Natural killer cell (primary cell): ENCODE measurements around the gene CDC6. TPM values are rescaled to one million over a fixed set of nuclear protein-coding genes. Genes with fewer than 3 reads are reported as not detected.

Experiments
- ATAC-seq, 3 donors: fragments of 150-1000 bp in 2 of 3; fragments of 200-7000 bp in 1 of 3; cut with Tn5 transposase; 1 replicate in 1 of 3; 2 replicates in 2 of 3; pipeline ENCODE4 v1.10.0; 2021; ENCODE audit warnings: mild to moderate bottlenecking in 2 of 3, moderate library complexity in 2 of 3
- DNase-seq, 2 donors: peaks; one replicate each; pipeline versions ENCODE4 v3.0.0 to v3.0.0-alpha.2; 2013 to 2021; ENCODE audit warnings: mixed read lengths in 1 of 2
- H3K27ac ChIP-seq: one replicate; pipeline ENCODE4 v1.5.1; 2013; ENCODE audit warnings: mild to moderate bottlenecking, low read length
- H3K27me3 ChIP-seq: one replicate; pipeline ENCODE4 v1.6.1; 2013; ENCODE audit warnings: low read length; ENCODE audit not compliant: control insufficient read depth, insufficient read depth
- H3K36me3 ChIP-seq: one replicate; pipeline ENCODE4 v1.6.1; 2013; ENCODE audit warnings: low read length; ENCODE audit not compliant: control insufficient read depth, insufficient read depth
- H3K4me1 ChIP-seq: one replicate; pipeline ENCODE4 v1.6.1; 2013; ENCODE audit warnings: low read length; ENCODE audit not compliant: control insufficient read depth, insufficient read depth
- H3K4me3 ChIP-seq: one replicate; pipeline ENCODE4 v1.5.1; 2013; ENCODE audit warnings: low read length
- H3K9me3 ChIP-seq: one replicate; pipeline ENCODE4 v1.6.1; 2013; ENCODE audit warnings: low read length; ENCODE audit not compliant: control insufficient read depth, insufficient read depth
- H3K27ac Mint-ChIP-seq, 2 donors: one replicate each; pipeline ENCODE4 v1.8.0; 2022; ENCODE audit warnings: mild to moderate bottlenecking in 2 of 2, mixed read lengths in 2 of 2, moderate library complexity in 1 of 2
- H3K27me3 Mint-ChIP-seq, 2 donors: one replicate each; pipeline ENCODE4 v1.8.0; 2022; ENCODE audit warnings: low read depth in 2 of 2, mixed read lengths in 2 of 2
- H3K36me3 Mint-ChIP-seq: one replicate; pipeline ENCODE4 v1.8.0; 2022; ENCODE audit warnings: mixed read lengths
- H3K4me1 Mint-ChIP-seq, 2 donors: one replicate each; pipeline ENCODE4 v1.8.0; 2022; ENCODE audit warnings: mixed read lengths in 2 of 2
- H3K4me3 Mint-ChIP-seq: one replicate; pipeline ENCODE4 v1.8.0; 2022; ENCODE audit warnings: mild to moderate bottlenecking, moderate library complexity, mixed read lengths
- H3K9me3 Mint-ChIP-seq, 2 donors: one replicate each; pipeline ENCODE4 v1.8.0; 2022; ENCODE audit warnings: mixed read lengths in 2 of 2
- WGBS: methylation state at CpG from one replicate; pipeline ENCODE4 v1.1.7; 2013; ENCODE audit warnings: missing lambda C conversion rate; ENCODE audit not compliant: insufficient coverage; 5-methylcytosine and 5-hydroxymethylcytosine counted together
- intact Hi-C: fragments of 100-400 bp; cut with micrococcal nuclease; formaldehyde crosslinking; loops from one replicate; pipeline ENCODE4 v1.14.2; 2022
- total RNA-seq, 4 donors: library from RNA; stranded (reverse); fragments of 120-200 nt in 1 of 4; gene quantifications; one replicate each; pipeline versions ENCODE4 v1.2.3 to v1.2.4, GENCODE V29; 2013 to 2022
- TF ChIP-seq, protein P1 (sequence below): fragments of 200-600 bp; IDR thresholded peaks from one replicate; pipeline ENCODE4 v1.8.0; 2022; ENCODE audit warnings: antibody characterized with exemption

The CDC6 gene
- total RNA-seq, 3 donors from 2014 or later (not counting 1 experiment from before 2014, with no cell fraction given) = 3.4 to 4.9 (median 3.8) TPM

DNA sequence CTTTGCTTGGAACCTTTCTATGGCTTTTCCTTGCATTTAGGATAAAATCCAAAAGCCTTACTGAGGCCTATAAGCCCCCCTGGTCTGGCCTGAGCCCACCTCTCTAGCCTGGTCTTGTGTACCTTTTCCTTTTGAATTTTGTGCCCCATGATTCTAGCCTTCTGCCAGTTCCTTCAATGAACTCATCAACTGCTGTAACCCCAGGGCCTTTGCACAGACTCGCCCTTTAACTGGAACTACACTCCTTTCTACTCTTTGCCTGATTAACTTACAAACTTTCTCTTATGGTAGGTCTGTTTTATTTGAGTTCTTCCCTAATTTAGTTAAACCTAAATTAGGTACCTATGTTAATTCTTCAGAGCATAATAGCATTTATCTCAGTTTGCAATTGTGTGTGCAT lies 52.6 kb downstream of the CDC6 start:
- intact Hi-C loops = no loop called here
- peak overlapping the region; percentile 91 for H3K27ac ChIP-seq
- no peak overlapping the region for H3K4me3 ChIP-seq
- peak overlapping the region; percentile 6 for H3K4me3 Mint-ChIP-seq
- no peak for ATAC-seq
- H3K27me3 ChIP-seq = no peaks in the 10 kb centered on the region
- peaks cover 6% of the 10 kb centered on the region for H3K36me3 ChIP-seq
- H3K36me3 Mint-ChIP-seq = no peaks in the 10 kb centered on the region
- no peaks in the 10 kb centered on the region for H3K27me3 Mint-ChIP-seq
- peaks cover 75% of the 10 kb centered on the region for H3K4me1 ChIP-seq
- TF ChIP-seq, protein P1, sequence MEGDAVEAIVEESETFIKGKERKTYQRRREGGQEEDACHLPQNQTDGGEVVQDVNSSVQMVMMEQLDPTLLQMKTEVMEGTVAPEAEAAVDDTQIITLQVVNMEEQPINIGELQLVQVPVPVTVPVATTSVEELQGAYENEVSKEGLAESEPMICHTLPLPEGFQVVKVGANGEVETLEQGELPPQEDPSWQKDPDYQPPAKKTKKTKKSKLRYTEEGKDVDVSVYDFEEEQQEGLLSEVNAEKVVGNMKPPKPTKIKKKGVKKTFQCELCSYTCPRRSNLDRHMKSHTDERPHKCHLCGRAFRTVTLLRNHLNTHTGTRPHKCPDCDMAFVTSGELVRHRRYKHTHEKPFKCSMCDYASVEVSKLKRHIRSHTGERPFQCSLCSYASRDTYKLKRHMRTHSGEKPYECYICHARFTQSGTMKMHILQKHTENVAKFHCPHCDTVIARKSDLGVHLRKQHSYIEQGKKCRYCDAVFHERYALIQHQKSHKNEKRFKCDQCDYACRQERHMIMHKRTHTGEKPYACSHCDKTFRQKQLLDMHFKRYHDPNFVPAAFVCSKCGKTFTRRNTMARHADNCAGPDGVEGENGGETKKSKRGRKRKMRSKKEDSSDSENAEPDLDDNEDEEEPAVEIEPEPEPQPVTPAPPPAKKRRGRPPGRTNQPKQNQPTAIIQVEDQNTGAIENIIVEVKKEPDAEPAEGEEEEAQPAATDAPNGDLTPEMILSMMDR = no peak
- no peaks in the 10 kb centered on the region for H3K9me3 ChIP-seq
- H3K27ac Mint-ChIP-seq = peak overlapping the region; percentile 89 to 97
- peaks cover 57 to 73% of the 10 kb centered on the region in 2 donors for H3K4me1 Mint-ChIP-seq
- DNase-seq = no peak
- WGBS = 88% methylated on average over 1 of the region's 1 CpG
- H3K9me3 Mint-ChIP-seq = no peaks in the 10 kb centered on the region

DNA sequence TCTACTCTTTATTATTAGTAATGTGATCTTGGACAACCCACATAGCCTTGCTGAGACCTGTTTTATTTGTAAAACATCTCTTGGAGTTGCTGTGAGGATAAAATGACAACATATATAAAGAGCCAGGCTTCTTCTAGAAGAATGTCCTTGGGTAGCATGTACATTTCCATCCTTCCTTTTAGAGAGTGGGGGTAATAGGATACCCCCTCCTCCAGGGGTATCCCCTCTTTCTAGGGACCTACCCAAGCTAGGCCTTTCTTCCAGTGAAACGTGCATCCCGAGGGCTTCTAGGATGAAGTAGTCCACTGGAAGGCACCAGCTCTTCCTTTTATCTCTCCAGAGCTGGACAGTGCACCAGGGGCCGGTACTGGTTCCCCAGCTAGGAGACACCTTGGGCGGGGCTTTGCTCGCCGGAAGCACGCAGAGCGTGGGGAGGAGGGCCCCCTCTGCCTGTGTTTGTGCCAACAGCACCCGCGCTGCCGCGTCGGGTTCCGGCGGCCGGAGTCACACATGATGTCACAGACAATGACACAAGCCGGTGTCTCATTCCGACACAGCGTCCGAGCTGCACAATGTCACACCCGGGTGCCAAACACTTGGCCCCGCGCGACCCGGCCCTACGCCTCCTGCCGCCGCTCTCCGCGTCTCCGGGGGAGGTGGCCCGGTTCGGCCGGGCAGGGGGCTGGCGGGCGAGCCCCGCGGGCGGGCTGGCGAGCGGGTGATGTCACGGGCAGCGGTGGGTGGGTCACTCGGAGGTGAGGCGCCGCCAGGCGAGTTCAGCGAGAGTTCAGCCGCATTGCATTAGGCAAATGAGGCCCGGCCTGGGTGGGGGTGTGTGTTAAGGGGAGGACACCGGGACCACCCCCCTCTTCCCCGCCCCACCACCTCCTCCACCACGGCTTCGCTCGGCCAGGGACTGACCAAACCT lies 53.5 kb downstream of the CDC6 start:
- 2% methylated on average over 50 of the region's 55 CpGs for WGBS
- H3K27ac Mint-ChIP-seq = peak overlapping the region; percentile 89 to 97
- peak; percentile 91 to 94 for DNase-seq

DNA sequence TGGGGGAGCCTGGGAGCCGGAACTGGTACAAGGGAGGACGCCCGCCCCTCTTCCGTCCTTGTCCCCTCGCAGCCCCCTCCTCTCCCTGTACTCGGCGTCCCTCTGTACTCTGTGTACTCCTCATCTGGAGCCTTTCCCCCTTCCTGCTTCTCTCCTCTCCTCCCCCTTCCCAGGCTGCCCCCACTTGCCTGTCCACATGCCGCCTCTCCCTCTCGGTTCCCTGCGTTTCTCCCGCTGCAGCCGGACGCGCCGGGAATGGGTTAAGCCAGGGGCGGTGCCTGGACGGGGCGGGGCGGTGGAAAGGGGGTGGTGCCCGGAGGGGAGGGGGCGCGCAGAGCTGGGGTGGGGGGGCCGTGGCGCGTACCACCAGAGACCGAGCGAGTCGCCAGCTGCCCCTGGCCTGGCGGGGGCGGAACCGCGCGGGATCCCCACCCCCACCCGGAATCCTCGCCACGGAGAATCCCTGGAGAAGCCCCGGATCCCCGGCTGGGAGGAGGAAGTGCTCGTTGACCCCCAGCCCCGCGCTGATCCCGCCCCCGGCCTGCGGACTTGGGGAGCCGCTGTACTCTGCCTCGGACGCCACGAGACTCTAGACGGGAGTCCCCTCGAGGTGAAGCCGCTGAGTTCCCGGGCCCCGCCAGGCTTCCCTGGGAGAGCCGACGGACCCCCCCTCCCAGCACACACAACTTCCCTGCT lies 54.3 kb downstream of the CDC6 start:
- Mint-ChIP-seq H3K4me3 (peak overlapping the region; percentile 85), H3K4me1 (peaks cover 67 to 88% of the 10 kb centered on the region in 2 donors), H3K27me3 (no peaks in the 10 kb centered on the region), H3K36me3 (no peaks in the 10 kb centered on the region), H3K9me3 (no peaks in the 10 kb centered on the region), H3K27ac (peak overlapping the region; percentile 89 to 97)
- Histone ChIP-seq H3K9me3 (no peaks in the 10 kb centered on the region), H3K4me3 (peak overlapping the region; percentile 60), H3K27ac (peak overlapping the region; percentile 91), H3K27me3 (no peaks in the 10 kb centered on the region), H3K36me3 (peaks cover 6% of the 10 kb centered on the region), H3K4me1 (peaks cover 91% of the 10 kb centered on the region)
- intact Hi-C loops = loop anchor here (1.0 kb wide), 1 partner anchor 19 kb away; no protein-coding TSS in a partner anchor
- ATAC-seq (peak in 1 of 3 donors; percentile 1), DNase-seq (peak; percentile 46 to 53)
- TF ChIP-seq, protein P1 = no peak
- 4% methylated on average over 51 of the region's 55 CpGs for WGBS

More for the DNA sequence above, 53.5 kb downstream of the CDC6 start:
- no peaks in the 10 kb centered on the region for H3K9me3 Mint-ChIP-seq
- peak overlapping the region; percentile 91 for H3K27ac ChIP-seq
- H3K4me3 Mint-ChIP-seq = peak overlapping the region; percentile 82
- H3K36me3 ChIP-seq = peaks cover 6% of the 10 kb centered on the region
- peaks cover 83% of the 10 kb centered on the region for H3K4me1 ChIP-seq
- TF ChIP-seq, protein P1 = peak; percentile 30
- H3K4me1 Mint-ChIP-seq = peaks cover 62 to 82% of the 10 kb centered on the region in 2 donors
- peak; percentile 74 to 92 (median 79) for ATAC-seq
- H3K9me3 ChIP-seq = no peaks in the 10 kb centered on the region
- intact Hi-C loops = loop anchor here (1.0 kb wide), 1 partner anchor 18 kb away; no protein-coding TSS in a partner anchor
- no peaks in the 10 kb centered on the region for H3K27me3 Mint-ChIP-seq
- no peaks in the 10 kb centered on the region for H3K27me3 ChIP-seq
- peak overlapping the region; percentile 60 for H3K4me3 ChIP-seq
- no peaks in the 10 kb centered on the region for H3K36me3 Mint-ChIP-seq
